T-helper 1 cell treated with Interleukin-12 subunit alpha and Interleukin-12 subunit beta and Interleukin-4 antibody, amounts not matched to agents 30 ng/mL and 1 ng/mL, for 36 hours (primary cell): ENCODE results near the gene GALNT6. TPM values are rescaled to one million over a fixed set of nuclear protein-coding genes. Genes with fewer than 3 reads are reported as not detected.

Source experiments
- intact Hi-C: fragments of 100-400 bp; cut with micrococcal nuclease; formaldehyde crosslinking; loops from one replicate; pipeline ENCODE4 v1.15.1; 2024
- total RNA-seq: library from RNA; stranded (reverse); gene quantifications from 2 replicates; pipeline ENCODE4 v1.2.3, GENCODE V29; 2022

GALNT6 gene
- total RNA-seq, 1 donor from 2014 or later, result 17.7 TPM

DNA sequence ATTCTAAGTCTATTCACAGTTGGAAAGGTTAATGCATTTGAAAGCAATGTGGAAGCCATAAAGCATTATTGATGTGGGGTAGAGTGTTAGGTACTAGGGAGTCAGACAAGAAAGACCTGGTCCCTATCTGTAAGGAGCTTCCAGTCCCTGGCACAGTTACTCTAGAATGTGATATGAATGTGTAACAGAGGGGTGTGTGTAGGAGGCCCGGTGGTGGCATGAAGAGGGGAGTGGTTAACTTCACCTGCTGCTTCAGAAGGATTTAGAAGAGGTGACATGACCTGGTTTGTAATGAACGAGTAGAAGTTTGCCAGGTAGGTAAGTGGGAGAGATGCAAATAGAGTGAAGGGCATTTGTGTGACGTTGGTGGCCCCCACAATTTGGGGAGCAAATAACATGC, 15.1 kb upstream of the GALNT6 start:
- intact Hi-C loops, result no loop called here

DNA sequence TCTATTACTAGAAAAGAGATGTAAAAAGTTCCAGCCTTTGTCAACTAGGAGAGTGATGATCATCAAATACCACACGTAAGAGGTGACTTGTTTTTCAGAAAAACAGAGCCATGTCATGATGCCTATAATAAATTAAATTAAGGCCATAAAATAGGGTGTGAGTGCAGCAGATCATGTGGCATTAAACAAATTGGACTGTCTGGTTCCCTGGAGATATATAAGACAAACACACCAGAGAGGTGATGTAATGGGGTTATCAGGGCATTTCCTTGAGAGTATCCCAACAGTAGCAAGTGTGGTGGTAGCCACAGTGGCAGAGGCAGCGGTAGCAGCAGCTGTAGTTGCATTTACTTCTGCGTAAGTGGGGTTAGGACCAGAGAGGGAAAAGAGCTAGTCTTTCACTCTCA, 14.6 kb upstream of the GALNT6 start:
- intact Hi-C loops, result no loop called here

DNA sequence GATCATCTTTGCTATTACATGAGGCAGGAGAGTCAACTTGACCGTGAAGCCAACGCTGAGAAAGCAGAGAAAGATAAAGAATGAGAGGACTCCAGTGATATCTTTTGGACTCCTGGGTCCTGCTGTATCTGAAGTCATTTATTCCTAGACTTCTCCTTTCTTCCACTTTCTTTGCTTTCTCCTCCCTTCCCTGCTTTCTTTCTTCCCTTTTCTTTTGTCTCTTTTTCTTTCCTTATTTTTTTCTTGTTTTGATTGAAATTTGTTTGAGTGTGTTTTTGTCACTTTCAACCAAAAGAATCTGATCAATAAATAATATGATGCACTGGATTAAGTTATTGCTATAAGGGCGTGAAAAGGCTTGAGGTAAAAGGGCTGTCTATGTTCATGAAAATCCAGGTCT, 13.4 kb upstream of the GALNT6 start:
- intact Hi-C loops, result no loop called here

DNA sequence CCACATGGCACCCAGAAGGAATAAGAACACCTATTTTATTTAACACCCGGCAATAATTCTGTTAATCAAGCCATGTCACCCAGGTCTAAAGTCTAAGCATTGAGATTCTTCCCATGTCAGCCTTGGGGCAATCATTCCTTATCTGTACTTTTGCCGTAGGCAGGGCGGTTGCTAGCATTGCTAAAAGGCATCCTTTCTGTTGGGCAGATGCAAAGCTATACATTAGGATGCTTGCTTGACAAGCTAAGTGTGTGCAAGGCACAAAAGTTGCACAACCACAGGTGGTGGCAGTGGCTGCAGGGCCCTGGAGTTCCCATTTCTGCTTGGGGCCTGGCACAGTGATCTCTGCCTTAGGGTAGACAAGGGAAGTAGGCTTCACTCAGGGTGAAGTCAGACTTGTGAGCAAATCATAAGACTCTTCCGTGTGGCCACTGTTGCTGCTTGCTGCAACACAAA, 12.5 kb upstream of the GALNT6 start:
- intact Hi-C loops, result no loop called here

DNA sequence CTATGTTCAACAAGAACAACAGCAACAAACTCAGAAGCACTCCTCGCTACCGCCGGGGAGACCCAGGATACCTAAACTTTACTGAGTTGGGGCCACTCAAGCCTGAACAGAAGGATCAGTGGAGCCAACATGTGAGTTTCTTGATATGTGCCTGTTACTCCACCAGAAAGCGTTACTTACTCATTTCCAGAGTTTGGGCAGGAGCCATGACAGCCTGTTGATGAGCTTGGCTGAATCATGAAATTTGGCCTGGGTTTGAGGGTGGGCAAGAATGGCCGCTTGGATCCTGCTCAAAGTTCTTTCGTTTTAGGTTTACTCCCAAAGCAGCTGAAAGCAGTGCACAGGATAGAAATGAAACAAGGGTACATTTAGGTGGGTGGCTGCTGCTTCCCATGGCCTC, 12.0 kb upstream of the GALNT6 start:
- intact Hi-C loops, result no loop called here

DNA sequence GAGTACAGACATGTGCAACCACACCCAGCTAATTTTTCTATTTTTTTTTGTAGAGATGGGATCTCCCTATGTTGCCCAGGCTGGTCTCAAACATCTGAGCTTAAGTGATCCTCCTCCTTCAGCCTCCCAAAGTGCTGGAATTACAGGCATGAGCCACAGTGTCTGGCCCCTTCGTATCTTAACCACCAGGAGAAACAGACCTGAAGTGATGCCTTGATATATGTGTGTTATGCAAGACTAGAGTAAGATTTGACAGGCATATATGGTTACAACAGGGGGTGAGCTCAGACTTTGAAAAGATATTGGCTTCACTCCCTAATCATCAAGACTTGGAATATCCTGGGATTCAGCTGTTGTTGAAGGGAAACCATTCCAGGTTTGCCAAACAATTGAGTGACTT, 10.7 kb upstream of the GALNT6 start:
- intact Hi-C loops, result no loop called here

DNA sequence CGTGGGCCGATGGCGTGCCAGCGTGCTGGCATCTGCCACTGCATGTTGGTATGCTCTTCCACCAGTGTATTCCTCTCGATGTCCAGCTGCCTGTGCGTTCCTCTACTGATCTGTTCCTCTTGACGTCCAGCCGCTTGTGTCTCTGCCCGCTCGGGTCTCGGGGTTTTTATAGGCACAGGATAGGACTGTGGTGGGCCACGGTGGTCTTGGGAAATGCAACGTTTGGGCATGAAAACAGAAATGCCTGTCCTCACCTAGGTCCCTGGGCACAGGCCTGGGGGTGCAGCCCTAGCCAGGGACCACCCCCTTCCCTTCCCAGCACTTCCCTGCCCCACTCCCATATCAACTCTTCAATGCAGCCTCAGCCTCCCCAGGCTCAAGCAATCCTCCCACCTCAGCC, 10.3 kb upstream of the GALNT6 start:
- intact Hi-C loops, result no loop called here

DNA sequence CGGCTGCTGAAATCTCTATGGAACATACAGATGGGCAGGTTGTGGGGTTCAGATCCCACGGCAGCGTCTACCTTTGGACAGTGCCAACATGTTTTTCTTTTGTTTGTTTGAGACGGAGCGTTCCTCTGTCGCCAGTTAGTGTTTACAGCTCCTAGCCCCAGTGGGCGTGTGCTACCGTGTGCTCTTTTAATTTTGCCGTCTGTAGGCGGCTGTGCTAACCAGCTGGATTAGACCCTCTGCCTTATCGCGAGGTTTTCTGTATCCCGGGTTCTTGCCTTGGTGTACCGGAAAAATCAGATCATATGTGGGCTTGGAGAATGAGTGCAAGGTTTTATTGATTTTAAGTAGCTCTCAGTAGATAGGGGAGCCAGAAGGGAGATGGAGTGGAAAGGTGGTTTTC, 9.8 kb upstream of the GALNT6 start:
- intact Hi-C loops, result no loop called here

DNA sequence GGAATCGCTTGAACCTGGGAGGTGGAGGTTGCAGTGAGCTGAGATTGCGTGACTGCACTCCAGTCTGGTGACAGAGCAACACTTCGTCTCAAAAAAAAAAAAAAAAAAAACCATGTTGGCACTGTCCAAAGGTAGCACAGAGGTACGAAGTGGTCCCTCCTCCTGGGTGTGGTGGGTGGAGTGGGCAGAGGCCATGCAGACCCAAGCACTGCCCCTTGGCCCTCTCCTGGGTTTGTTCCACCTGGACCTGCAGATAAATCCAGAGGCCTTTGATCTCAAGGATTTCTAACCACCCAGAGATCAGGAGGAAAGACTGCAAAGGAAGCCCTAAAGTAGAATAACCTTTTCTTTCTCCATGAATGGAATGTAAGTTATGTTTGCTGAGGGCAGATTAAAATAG, 8.7 kb upstream of the GALNT6 start:
- intact Hi-C loops, result no loop called here

DNA sequence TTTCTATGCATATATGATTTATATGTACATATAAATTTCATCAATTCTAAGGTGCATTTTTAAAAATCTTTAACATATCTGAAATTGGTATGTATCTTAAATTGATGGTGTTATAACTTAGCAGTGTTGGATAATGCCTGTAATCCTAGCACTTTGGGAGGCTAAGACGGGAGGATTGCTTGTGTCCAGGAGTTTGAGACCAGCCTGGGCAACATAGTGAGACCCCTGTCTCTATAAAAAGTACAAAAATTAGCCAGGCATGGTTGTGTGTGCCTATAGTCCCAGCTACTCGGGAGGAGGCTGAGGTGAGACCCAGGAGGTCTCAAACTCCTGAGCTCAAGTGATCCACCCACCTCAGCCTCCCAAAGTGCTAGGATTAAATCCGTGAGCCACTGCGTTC, 6.5 kb upstream of the GALNT6 start:
- intact Hi-C loops, result no loop called here

DNA sequence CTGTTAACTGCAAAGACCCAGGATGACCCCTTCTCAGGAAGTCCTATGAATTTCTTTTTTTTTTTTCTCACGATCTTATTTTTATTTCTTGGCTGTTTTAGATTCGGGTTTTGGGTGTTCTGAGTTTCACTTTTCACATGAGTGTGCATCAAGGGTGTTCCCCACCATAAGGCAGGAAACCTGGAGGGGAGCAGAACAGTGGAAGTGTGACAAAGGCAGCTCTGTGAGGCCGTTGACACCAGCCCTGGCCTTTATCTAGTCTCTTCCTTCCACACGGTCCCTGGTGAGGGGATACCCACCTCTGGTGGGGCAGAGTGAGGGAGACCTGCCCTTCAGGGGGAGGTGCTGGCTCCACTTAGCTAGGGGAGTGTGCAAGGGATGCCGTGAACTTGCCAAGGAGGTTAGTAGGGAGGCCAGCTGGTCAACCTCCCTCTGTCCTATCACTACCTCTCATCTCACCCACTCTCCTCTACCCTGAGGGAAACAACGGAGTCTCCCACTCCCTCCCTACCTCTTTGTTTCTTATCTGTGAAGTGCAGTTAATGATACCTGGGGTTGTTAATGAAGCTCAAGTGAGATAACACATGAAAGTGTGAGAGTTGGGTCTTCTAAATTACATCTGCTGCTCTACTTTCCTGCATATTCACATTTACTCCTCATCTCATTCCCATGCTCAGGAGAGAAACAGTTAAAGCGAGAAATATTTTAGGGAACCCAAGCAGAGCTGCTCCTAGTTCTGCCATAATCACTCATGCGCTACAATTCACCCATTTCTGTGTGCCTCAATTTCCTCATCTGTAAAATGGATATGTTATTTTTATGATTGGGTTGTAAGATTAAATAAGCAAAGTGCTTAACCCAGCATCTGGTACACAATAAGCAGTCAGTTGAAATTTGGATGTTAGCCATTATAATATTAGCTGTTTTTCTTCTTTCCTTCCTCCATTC, 4.4 kb upstream of the GALNT6 start:
- intact Hi-C loops, result loop anchor here (1.0 kb wide), 1 partner anchor 26 kb away; no protein-coding TSS in a partner anchor

DNA sequence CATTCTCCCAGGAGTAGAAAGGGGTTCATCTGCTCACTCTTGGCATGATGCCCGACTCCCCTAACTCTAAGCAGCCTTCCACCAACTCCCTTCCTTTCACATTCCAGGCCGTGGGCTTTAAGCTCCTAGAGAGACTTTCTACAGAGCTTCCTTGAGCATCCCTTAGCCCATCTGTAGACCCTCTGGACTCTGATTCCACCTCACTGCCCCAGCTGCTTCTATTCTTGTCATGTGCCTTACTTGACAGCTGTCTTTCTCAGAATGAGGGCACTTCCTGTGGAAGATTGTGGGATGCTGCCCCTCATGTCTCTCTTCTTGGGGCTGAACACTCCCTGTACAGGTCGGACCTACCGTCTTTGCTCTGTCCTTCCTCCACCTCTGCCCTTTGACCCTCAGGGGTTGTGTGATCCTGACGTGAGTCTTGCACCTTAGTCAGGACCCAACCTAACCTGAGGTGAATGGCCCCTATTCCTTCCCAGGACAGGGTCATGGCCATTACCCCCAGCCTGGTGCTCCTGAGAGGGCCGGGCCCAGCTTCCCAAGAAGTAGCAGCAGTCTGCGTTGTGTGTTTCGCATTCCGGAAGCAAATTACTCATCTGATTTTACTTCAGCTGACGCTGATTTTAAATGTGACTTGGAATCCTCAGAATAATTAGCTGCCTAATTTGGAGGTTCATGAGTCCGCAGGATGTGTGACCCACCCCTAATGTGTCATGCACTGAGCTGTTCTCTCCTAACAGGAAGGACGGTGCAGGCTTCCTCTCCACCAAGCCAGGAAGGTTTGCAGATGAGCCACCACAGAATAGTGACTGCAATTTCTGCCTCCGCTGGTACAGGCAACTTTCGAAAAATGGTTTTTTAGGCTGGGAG, 2.7 kb upstream of the GALNT6 start:
- intact Hi-C loops, result no loop called here

DNA sequence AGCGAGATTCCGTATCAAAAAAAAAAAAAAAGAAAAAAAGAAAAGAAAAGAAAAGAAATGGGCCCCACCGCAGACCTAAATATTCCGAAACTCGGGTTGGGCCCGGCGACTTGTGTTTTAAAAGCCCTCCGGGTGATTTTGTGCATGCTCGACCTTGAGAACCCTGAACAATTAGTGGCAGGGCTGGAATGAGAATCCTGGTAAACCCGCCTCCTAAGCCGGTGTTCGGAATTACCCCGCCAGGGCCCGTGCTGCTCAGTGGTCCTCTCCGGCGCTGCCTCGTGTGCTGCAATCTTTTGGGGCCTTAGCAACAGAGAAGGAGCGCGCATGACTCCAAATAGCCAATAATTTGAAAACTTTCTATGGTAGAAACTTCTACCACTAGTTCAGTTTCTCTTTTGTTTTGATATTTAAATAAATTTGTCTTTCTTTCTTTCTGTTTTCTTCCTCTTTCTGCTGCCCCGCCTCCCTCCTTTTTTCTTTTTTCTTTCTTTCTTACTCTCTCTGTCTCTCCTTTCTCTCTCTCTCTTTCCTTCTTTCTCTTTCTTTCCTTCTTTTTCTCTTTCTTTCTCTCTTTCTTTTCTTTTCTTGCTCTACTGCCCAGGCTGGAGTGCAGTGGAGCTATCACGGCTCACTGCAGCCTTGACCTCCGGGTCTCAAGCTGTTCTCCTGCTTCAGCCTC, 1.5 kb upstream of the GALNT6 start:
- intact Hi-C loops, result no loop called here

DNA sequence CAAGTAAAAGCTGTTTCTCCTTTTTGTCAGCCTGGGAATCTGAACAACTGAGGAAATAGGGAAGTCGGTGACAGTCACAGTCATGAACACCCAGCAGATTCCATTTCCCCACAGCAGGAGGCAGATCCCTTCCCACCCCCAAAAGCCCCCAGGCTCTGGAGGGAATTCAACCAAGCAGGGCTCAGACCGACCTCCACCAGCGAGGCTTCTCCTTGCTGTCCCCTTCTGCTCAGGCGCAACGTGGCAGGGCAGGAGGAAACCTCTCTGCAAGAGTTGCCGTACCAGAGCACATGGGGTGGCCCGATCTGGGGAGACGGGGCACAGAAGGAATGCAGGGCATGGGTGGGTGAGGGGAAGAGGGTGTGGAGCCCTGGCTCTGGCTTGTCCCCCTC, 319 bp downstream of the GALNT6 start:
- intact Hi-C loops, result loop anchor here (1.0 kb wide), 2 partner anchors 23 to 30 kb away; no protein-coding TSS in a partner anchor

DNA sequence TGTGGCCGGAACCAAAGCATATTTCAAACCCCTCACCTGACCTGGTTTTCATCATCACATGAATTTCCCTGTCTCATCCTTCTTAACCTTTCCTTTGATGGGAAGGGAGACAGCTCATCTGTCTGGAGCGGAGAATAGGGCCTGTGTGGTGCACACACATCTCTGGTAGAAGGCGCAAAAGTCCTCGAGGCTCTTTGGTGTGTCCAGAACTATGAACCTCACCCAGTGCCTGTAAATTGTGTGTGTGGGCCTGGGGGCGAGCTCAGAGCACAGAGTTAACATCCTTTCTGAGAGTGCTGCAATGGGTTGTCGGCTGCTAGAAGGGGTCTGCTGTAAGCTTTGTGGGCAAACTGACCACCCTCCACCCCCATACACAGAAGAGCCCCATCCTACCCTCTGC, 749 bp downstream of the GALNT6 start:
- intact Hi-C loops, result no loop called here

DNA sequence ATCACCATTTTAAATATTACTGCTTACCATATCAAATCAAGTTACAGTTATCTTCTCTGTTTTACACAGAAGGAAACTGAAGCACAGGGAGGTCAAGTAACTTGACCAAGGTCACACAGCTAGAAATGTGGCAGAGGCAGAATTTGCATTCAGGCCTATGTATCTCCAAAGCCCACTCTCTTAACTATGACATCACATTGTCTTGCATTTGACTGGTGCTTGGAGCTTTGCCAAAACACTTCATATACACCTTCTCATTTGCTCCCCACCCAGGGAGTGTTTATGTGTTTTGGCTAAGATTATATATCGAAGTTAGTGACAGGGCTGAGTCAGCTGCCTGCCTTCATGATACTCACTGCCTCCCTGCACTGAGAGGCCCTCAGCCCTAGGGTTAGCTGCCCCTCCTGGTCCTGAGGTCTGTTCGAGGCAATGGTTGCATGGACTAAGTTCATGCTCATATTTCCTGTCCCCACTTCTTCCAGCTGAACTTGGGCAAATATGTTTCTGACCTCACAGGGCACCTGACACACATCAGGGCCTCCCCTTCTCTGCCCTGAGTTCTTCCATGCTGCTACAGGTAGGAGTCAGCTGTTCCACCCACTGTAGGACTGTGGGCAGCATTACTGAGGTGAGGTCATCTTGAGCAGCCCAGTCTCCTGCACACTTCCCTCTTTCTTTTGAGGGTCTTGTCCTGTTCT, 1.8 kb downstream of the GALNT6 start:
- intact Hi-C loops, result no loop called here

DNA sequence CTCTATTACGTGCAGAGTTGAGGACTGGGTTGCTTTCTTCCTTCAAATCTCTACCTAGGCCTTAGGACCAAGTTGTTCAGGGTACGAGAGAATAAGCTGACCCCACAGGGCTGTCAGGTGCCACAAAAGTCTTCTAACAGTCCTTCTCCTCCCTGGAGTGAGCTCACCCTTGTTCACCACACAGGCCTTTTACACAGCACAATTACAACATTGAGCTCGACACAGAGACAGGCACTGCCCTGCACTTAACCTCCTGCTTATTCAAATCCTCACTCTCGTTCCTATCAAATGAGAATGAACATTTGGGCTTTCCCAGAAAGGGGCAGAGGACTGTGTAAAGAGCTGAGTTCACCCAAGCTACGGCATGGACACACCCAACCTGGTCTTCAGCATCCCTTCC, 2.4 kb downstream of the GALNT6 start:
- intact Hi-C loops, result no loop called here

DNA sequence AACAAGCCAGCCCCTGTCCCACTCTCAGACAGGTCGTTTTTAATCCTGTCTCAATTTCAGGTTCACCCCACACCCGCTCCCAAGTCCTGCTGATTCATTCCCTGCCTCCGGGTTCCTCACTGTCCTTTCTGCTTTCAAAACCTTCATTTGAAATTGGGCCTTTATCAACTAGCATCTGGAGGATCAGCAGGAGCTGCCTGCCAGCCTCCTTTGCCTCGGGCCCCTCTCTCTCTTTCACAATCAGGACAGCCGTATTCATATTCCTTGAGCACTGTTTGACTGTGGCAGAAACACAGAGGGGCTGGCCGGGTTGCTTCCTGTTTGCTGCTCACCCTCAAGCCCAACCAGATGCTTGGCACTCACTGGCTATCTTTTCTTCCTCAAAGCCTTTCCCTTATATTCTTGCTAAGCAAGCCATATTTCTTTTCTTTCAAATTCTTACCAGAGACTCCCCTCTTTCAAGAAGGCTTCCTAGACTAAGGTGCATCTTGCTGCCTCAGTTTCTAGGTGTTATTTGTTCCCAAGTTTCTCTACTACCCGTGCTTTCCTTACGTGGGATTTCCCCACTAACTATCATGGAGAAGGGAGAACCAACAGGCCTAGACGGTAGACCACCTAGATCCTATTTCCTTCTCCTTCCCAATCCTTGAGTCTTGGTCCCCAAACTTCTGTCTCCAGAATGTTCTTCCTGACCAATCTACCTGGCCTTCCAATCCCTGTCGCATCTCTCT, 3.0 kb downstream of the GALNT6 start:
- intact Hi-C loops, result no loop called here

DNA sequence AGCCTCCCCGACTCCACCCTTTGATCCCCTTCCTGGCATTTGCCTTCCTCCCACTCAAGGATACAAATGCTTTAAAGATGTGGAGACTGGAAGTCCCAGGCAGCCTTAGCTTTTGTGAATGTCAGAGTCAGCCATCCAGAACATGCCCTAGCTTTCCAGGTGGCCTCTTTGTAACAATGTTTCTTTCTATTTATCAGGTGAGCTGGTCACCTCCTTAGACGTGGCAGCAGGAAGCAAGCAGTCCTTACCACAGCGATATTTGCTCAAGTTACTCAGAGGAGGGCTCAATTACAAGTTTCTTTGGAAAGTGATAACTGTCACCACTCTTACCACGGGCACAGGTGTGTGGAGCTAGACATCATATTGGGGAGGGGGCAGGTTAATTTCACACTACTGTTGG, 4.9 kb downstream of the GALNT6 start:
- intact Hi-C loops, result no loop called here

DNA sequence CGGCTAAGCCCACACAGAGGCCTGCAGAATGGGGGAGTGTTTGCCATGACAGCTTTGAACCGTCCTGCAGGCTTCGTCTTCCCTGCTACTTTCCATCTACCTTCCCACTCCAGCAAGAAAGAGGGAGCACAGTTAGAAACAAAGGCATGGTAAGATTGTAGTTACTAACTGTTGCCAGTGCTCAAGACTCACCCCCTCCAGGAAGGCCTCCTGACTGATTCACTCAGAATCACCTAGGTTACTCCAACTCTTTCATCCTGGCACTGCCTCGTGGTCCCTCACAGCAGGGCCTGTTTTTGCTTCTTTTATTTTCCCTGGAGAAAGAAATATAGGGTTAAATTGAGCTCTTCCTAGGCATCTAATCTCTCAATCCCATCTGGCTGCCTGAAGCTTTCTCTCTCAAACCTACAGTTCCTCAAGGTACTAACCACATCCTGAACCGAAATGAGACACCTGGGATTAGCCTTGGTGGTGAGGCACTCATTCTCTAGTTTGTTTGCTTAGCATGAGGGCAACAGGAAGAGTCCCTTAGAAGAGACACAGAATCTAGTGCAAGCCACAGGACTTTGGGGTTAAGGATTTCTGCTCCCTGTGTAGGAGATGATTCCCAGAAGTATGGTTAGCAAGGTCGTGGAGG, 7.8 kb downstream of the GALNT6 start:
- intact Hi-C loops, result no loop called here
